ENCODE data around the gene SHOC2.

SHOC2 gene

GRCh38 chr10:110996256-110996655 lies 76.9 kb downstream of the SHOC2 start:
- Histone ChIP-seq H3K4me1 (ENCODE audit: control insufficient read depth, low read length) (0 out of 2 replicates have a peak, but pooled peaks cover 5% of the 10 kb centered on the region), H3K4me2 (ENCODE audit: low read length) (no peak overlapping the region), H3K9me2 (replicated peaks; ENCODE audit: control insufficient read depth, low read length) (no peaks in the 10 kb centered on the region), H3K27ac (ENCODE audit: low read depth, low read length) (no peak overlapping the region), H3K79me2 (ENCODE audit: control insufficient read depth, low read length) (peaks cover 65% of the 10 kb centered on the region), H4K20me1 (ENCODE audit: control insufficient read depth, insufficient read depth, low read depth, low read length) (no peaks in the 10 kb centered on the region), H3K9me3 (ENCODE audit: control insufficient read depth, insufficient read depth, low read length) (no peaks in the 10 kb centered on the region), H3K27me3 (ENCODE audit: control insufficient read depth, low read length) (no peaks in the 10 kb centered on the region), H3K36me3 (ENCODE audit: control insufficient read depth, low read length) (peaks cover 66% of the 10 kb centered on the region), H3F3A (ENCODE audit: control insufficient read depth, insufficient read depth) (peaks cover 6% of the 10 kb centered on the region; the same call in 1 of the 2 replicates), H3K4me3 (ENCODE audit: low read length) (no peak overlapping the region)
- TF ChIP-seq EZH2phosphoT487 (IDR thresholded peaks at IDR 0.05; ENCODE audit: borderline replicate concordance, low read length) (no peak), CTCF (IDR thresholded peaks at IDR 0.05; ENCODE audit: low read depth, low read length, poor library complexity, severe bottlenecking) (no peak)

GRCh38 chr10:111004016-111004415 lies 84.6 kb downstream of the SHOC2 start:
- TF ChIP-seq EZH2phosphoT487 (IDR thresholded peaks at IDR 0.05; ENCODE audit: borderline replicate concordance, low read length) (no peak), CTCF (IDR thresholded peaks at IDR 0.05; ENCODE audit: low read depth, low read length, poor library complexity, severe bottlenecking) (no peak)
- no peaks in the 10 kb centered on the region for H4K20me1 ChIP-seq (ENCODE audit: control insufficient read depth, insufficient read depth, low read depth, low read length)
- no peak overlapping the region for H3K4me2 ChIP-seq (ENCODE audit: low read length)
- H3K36me3 ChIP-seq (ENCODE audit: control insufficient read depth, low read length) = peaks cover 74% of the 10 kb centered on the region
- H3K9me2 ChIP-seq (replicated peaks; ENCODE audit: control insufficient read depth, low read length) = no peaks in the 10 kb centered on the region
- no peak overlapping the region for H3K4me3 ChIP-seq (ENCODE audit: low read length)
- no peaks in the 10 kb centered on the region for H3K27me3 ChIP-seq (ENCODE audit: control insufficient read depth, low read length)
- H3K79me2 ChIP-seq (ENCODE audit: control insufficient read depth, low read length) = peaks cover 2% of the 10 kb centered on the region
- peaks cover 11% of the 10 kb centered on the region for H3F3A ChIP-seq (ENCODE audit: control insufficient read depth, insufficient read depth)
- no peaks in the 10 kb centered on the region for H3K9me3 ChIP-seq (ENCODE audit: control insufficient read depth, insufficient read depth, low read length)
- H3K27ac ChIP-seq (ENCODE audit: low read depth, low read length) = no peak overlapping the region
- no peaks in the 10 kb centered on the region for H3K4me1 ChIP-seq (ENCODE audit: control insufficient read depth, low read length)

- Histone ChIP-seq H3K4me3 (ENCODE audit: low read length) (no peak overlapping the region), H4K20me1 (ENCODE audit: control insufficient read depth, insufficient read depth, low read depth, low read length) (no peaks in the 10 kb centered on the region), H3K4me2 (ENCODE audit: low read length) (no peak overlapping the region), H3K27me3 (ENCODE audit: control insufficient read depth, low read length) (no peaks in the 10 kb centered on the region), H3K9me2 (replicated peaks; ENCODE audit: control insufficient read depth, low read length) (no peaks in the 10 kb centered on the region), H3K79me2 (ENCODE audit: control insufficient read depth, low read length) (no peaks in the 10 kb centered on the region), H3K36me3 (ENCODE audit: control insufficient read depth, low read length) (peaks cover 81% of the 10 kb centered on the region), H3K4me1 (ENCODE audit: control insufficient read depth, low read length) (no peaks in the 10 kb centered on the region), H3F3A (ENCODE audit: control insufficient read depth, insufficient read depth) (peaks cover 8% of the 10 kb centered on the region; the same call in 1 of the 2 replicates), H3K27ac (ENCODE audit: low read depth, low read length) (no peak overlapping the region), H3K9me3 (ENCODE audit: control insufficient read depth, insufficient read depth, low read length) (no peaks in the 10 kb centered on the region)
- TF ChIP-seq EZH2phosphoT487 (IDR thresholded peaks at IDR 0.05; ENCODE audit: borderline replicate concordance, low read length) = no peak
- TF ChIP-seq CTCF (IDR thresholded peaks at IDR 0.05; ENCODE audit: low read depth, low read length, poor library complexity, severe bottlenecking) = no peak
Observed at GRCh38 chr10:111007486-111007885, 88.1 kb downstream of the SHOC2 start.
